Mucosa of stomach (tissue), 1 donor: Measurements from ENCODE around the gene PAK3.

ENCODE experiments used
- H3K27me3 ChIP-seq: one replicate; pipeline ENCODE4 v1.7.0; 2013; ENCODE audit warnings: mild to moderate bottlenecking, low read length; ENCODE audit not compliant: control insufficient read depth, insufficient read depth
- H3K36me3 ChIP-seq: one replicate; pipeline ENCODE4 v1.7.0; 2013; ENCODE audit warnings: low read length; ENCODE audit not compliant: control insufficient read depth, insufficient read depth
- H3K4me1 ChIP-seq: one replicate; pipeline ENCODE4 v1.7.0; 2013; ENCODE audit warnings: mild to moderate bottlenecking, low read length; ENCODE audit not compliant: control insufficient read depth, insufficient read depth
- H3K4me3 ChIP-seq: one replicate; pipeline ENCODE4 v1.7.0; 2013; ENCODE audit warnings: low read length
- H3K9ac ChIP-seq: one replicate; pipeline ENCODE4 v1.7.0; 2013; ENCODE audit warnings: mild to moderate bottlenecking, low read length, moderate library complexity
- H3K9me3 ChIP-seq: one replicate; pipeline ENCODE4 v1.7.0; 2013; ENCODE audit warnings: mild to moderate bottlenecking, low read length, moderate library complexity; ENCODE audit not compliant: control insufficient read depth
- donor health status: Pancreatic carcinoma.

The PAK3 gene

DNA sequence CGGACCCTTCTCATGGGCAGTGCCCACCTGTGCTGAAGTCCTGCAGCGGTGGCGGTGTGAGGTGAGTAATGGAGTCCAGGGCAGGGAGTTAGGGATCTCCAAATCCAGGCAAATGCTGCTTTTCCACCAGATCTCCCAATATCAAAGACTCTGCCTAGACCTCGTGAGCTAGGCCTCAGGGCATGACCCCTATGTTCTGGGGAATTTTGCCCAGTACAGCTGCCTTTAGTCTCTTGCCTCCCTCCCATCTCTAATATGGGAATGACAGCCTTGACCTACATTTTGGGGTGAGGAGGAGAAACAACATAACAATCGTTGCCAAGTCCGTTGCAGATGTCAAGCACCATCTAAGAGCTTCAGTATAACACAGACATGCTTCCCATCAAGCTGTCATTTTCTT, 7.3 kb downstream of the PAK3 start:
- H3K4me1 ChIP-seq = peaks cover 4% of the 10 kb centered on the region
- no peaks in the 10 kb centered on the region for H3K27me3 ChIP-seq
- no peak overlapping the region for H3K9ac ChIP-seq
- no peaks in the 10 kb centered on the region for H3K9me3 ChIP-seq
- H3K4me3 ChIP-seq = no peak overlapping the region
- H3K36me3 ChIP-seq = no peaks in the 10 kb centered on the region

DNA sequence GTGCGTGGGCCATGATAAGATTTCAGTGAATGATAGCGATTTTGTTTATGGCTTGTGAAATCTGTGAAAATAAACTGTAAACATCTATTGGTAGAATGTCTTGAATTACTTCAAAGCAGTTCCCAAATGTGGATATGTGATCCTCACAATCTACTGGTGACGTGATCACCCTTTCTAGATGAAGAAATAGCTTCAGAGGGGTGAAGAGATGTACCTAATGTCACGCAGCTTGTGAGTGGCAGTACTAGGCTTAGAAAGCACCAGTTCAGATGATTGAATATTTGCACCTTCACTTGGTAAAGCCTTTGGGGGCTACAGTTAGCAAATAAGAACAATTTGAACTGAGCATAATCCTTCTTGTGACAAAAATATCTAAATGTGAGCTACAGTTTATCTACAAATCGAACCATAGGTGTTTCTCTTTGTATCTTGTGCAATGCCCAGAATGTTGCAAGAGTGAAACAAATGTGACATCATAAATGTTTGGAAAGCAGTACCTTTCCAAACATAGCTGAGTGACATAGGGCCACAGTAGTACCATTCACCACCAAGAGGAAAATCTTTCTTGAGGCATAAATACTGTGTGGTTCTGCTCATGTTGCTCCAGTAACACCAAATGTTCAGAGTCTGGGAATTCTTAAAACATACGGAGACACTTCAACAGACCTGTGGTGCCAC, 14.2 kb downstream of the PAK3 start:
- no peak overlapping the region for H3K9ac ChIP-seq
- no peaks in the 10 kb centered on the region for H3K27me3 ChIP-seq
- H3K4me1 ChIP-seq = no peaks in the 10 kb centered on the region
- no peaks in the 10 kb centered on the region for H3K9me3 ChIP-seq
- H3K36me3 ChIP-seq = no peaks in the 10 kb centered on the region
- H3K4me3 ChIP-seq = no peak overlapping the region

DNA sequence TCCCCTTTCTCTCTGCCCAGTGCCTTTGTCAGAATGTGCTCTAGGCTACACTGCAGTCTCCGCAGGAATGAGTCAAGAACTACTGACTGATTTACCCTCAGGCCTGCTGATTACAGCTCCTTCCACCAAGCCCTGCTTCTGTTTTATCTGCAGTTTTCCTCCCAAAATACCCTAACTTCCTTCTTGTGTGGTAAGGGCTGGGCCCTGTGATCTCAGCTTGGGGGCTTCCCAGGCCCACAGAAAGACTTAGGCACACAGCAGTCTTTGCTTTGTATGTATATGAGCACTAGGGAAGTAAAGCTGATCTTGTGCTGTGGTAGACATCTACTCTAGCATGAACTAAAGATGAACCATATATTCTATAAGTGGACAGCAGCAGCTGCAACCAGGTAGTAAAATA, 18.8 kb downstream of the PAK3 start:
- no peaks in the 10 kb centered on the region for H3K36me3 ChIP-seq
- H3K27me3 ChIP-seq = no peaks in the 10 kb centered on the region

DNA sequence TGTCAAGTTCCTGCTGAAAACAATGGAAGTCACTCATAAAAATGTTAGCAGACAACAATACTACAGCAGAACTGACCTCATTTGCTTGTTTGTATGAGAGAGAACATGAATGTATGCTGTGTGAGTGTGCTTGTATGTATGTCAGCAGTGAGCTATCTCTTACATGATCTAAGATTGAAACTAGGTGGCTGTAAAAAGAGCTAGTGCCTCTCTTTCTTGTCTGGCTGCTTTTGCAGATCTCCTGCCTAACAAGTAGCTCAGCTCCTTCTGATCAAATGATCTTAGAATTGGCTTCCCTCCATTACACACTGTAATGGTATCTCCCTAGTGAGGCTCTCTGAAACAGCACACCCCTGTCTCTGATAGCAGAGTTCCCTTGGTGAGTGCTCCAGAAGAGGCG, 20.7 kb downstream of the PAK3 start:
- no peak overlapping the region for H3K4me3 ChIP-seq
- no peaks in the 10 kb centered on the region for H3K9me3 ChIP-seq
- no peak overlapping the region for H3K9ac ChIP-seq
- H3K4me1 ChIP-seq = no peaks in the 10 kb centered on the region
- no peaks in the 10 kb centered on the region for H3K36me3 ChIP-seq
- H3K27me3 ChIP-seq = no peaks in the 10 kb centered on the region

More for the DNA sequence above, 18.8 kb downstream of the PAK3 start:
- Histone ChIP-seq H3K9ac (no peak overlapping the region), H3K9me3 (no peaks in the 10 kb centered on the region), H3K4me3 (no peak overlapping the region), H3K4me1 (no peaks in the 10 kb centered on the region)

DNA sequence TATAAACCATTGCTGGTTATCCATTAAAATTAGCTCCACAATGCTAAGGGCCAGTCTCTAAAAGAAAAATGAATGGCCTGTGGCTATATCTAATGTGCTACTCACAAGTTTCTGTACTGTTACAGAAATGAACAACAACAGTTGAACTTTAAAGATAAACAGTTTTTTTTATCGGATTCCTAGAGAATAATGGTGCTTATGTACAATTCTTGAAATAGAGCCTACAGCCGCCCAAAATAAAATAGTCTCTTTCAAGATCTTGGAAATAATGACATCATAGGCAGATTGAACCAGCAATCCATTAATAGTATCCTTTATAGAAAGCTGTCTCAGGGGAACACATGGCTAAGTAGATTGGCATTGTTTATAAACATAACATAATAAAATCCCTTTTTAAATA, 23.4 kb downstream of the PAK3 start:
- Histone ChIP-seq H3K4me3 (no peak overlapping the region), H3K36me3 (no peaks in the 10 kb centered on the region), H3K9me3 (no peaks in the 10 kb centered on the region), H3K4me1 (no peaks in the 10 kb centered on the region), H3K27me3 (no peaks in the 10 kb centered on the region), H3K9ac (no peak overlapping the region)

DNA sequence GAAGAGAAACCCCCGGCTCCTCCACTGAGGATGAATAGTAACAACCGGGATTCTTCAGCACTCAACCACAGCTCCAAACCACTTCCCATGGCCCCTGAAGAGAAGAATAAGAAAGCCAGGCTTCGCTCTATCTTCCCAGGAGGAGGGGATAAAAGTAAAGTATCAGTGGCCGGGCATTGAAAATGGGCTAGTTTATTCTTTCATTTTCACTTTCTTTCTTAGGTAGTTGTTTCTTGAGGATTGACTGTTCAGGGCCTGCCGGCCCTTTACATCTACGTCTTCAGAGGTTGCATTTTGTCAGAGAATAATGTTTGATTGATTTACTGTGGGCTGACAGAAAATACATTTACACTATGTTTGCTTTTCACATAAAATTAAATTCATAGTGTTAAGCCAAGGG, 27.1 kb downstream of the PAK3 start:
- no peaks in the 10 kb centered on the region for H3K4me1 ChIP-seq
- H3K4me3 ChIP-seq = no peak overlapping the region
- H3K9me3 ChIP-seq = no peaks in the 10 kb centered on the region
- H3K27me3 ChIP-seq = no peaks in the 10 kb centered on the region
- H3K9ac ChIP-seq = no peak overlapping the region
- no peaks in the 10 kb centered on the region for H3K36me3 ChIP-seq

DNA sequence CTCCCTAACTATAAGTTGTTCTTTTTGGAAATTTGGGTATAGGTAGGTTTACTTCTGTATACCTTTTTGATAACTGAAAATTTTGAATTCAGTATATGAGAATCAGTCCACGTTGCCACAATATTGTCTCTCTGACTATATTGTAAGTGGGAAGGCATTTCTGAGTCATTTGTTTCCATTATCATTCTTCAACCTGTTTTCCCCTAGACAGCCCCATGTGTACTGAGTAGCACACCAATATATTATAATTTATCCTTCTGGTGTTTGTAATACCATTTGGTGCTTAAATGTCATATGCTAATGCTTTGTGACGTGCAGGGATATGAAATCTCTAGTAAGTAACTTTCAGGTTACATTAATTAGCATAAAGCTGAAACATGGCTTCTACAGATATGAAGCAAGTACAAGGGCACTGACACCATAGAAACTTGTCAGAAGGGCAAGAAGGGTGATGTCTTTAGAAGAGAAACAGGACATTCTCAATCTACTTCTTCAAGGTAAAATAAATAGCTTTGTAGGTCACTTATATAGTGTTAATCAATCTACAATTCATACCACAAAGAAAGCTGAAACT, 27.7 kb downstream of the PAK3 start:
- Histone ChIP-seq H3K9ac (no peak overlapping the region), H3K27me3 (no peaks in the 10 kb centered on the region), H3K4me1 (no peaks in the 10 kb centered on the region)

DNA sequence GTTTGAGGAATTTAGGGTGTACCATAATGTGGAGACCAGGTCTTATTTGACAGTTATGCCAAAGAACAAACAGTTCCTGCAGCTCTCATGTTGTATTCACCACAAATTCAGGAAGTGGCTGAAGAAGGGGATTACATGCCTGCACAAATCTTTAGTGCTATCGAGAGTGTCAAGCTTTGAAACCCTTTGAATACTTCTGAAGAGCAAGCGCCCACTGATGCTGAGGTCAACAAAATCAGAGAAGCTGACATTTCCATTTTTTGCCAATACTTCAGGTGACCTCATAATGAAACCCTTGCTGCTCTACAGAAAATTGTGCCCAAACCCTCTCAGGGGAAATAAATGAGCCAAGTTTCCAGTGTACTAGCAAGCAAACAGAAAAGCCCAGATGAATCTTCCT, 28.4 kb downstream of the PAK3 start:
- Histone ChIP-seq H3K9me3 (no peaks in the 10 kb centered on the region), H3K9ac (no peak overlapping the region), H3K4me3 (no peak overlapping the region), H3K4me1 (no peaks in the 10 kb centered on the region), H3K36me3 (no peaks in the 10 kb centered on the region), H3K27me3 (no peaks in the 10 kb centered on the region)

More for the DNA sequence above, 27.7 kb downstream of the PAK3 start:
- Histone ChIP-seq H3K4me3 (no peak overlapping the region), H3K9me3 (no peaks in the 10 kb centered on the region), H3K36me3 (no peaks in the 10 kb centered on the region)

DNA sequence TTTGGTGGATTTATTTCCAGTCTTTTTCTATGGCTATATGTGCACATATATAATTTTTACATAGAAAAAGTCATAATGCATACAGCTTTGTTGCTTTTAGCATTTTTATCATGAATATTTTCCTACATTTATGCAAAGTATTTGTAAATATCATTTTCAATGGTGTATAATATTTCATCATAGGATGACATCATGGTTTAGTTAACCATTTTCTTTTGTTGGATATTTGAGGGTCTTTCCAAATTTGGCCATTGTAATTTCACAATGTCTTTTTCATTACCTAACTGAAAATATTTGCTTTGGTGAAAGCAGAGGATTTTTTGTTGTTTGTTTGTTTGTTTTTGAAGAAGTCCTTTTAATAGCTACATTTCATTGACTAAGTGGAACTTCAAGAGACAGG, 31.0 kb downstream of the PAK3 start:
- no peak overlapping the region for H3K9ac ChIP-seq
- H3K36me3 ChIP-seq = no peaks in the 10 kb centered on the region
- H3K4me1 ChIP-seq = no peaks in the 10 kb centered on the region
- H3K4me3 ChIP-seq = no peak overlapping the region
- H3K27me3 ChIP-seq = no peaks in the 10 kb centered on the region
- no peaks in the 10 kb centered on the region for H3K9me3 ChIP-seq

DNA sequence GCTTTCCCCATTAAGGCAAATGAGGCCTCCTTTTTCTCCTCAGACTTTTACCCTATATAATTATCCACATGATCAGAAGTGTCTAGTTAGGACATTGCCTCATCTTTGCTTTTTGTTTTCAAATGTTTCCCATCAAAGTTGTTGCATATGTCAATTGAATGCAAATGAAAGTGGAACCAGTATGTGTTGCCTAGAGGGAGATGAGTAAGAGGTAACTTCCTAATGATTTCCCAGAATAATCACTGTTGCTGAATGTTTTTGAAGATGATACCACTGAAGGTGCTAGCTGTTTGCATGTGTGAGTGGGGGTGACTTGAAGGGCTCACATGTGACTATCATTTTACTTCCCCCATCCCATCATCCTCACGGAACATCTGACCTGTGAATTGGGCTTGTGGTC, 33.9 kb downstream of the PAK3 start:
- Histone ChIP-seq H3K4me1 (no peaks in the 10 kb centered on the region), H3K9me3 (no peaks in the 10 kb centered on the region), H3K36me3 (no peaks in the 10 kb centered on the region), H3K27me3 (no peaks in the 10 kb centered on the region), H3K4me3 (no peak overlapping the region), H3K9ac (no peak overlapping the region)

DNA sequence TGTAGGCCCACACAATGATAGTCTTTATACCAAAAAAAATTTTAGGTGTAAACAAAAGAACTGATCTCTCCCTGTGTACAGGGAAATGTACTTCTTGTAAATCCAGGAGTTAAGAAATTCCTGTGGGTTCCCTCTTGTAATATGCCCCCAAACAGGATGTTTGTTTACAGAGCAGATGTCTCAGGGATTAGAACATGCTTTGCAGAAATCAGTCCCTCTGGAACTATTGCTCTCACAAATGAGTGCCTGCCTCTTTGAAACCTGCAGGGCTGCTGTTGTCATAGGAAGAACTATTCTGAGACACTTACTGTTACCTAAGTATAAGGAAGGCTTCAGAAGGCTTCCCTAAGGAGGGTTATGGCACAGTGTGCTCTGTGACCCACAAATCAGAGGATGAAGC, 35.6 kb downstream of the PAK3 start:
- Histone ChIP-seq H3K9ac (no peak overlapping the region), H3K4me3 (no peak overlapping the region), H3K36me3 (no peaks in the 10 kb centered on the region), H3K9me3 (no peaks in the 10 kb centered on the region), H3K4me1 (no peaks in the 10 kb centered on the region), H3K27me3 (no peaks in the 10 kb centered on the region)

DNA sequence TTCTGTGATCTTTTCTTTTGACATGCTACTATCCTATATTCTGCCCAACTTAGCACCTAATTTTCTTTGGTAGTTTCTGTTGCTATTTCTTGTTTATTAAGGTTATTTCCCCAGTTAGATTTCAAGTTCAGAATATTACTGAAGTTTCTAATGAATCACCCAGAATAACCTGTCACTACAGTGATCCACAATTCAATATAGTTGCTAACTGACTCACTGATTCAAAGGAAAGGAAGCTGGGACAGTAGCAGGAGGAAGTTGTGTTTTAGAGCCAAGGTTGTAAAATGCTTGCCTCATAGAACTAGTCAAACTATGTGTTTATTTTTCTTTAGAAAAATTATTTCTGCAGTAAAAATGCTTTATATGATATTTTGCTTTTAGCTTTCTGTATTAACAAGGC, 37.4 kb downstream of the PAK3 start:
- Histone ChIP-seq H3K9ac (no peak overlapping the region), H3K27me3 (no peaks in the 10 kb centered on the region)

DNA sequence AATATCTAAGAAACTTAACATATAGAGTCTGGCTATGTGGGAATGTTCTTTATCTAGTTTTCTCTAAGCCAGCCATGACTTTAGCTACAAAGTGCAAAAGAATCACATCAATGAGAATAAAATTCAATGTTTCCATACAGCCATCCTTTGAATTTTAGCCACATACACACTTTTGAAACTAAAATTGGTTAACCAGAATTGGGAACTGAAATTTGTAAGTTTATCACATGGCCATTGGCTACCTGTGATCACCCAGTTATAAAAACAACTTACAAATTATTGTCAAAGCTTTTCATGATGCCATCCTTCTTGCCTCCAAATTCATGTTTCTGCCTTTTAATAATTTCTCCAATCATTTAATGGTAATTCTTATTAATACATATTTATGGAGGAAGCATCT, 49.9 kb downstream of the PAK3 start:
- Histone ChIP-seq H3K9ac (no peak overlapping the region), H3K27me3 (no peaks in the 10 kb centered on the region), H3K9me3 (no peaks in the 10 kb centered on the region), H3K4me1 (no peaks in the 10 kb centered on the region), H3K4me3 (no peak overlapping the region), H3K36me3 (no peaks in the 10 kb centered on the region)

More for the DNA sequence above, 37.4 kb downstream of the PAK3 start:
- Histone ChIP-seq H3K9me3 (no peaks in the 10 kb centered on the region), H3K4me3 (no peak overlapping the region), H3K4me1 (no peaks in the 10 kb centered on the region), H3K36me3 (no peaks in the 10 kb centered on the region)
